Measurements from ENCODE around the gene ARL4A.
"Not testable (repeated sequence)": the region's sequence is repeated elsewhere in the genome, so short reads cannot be mapped to it uniquely, and the experiment has no call there.

ARL4A gene

DNA sequence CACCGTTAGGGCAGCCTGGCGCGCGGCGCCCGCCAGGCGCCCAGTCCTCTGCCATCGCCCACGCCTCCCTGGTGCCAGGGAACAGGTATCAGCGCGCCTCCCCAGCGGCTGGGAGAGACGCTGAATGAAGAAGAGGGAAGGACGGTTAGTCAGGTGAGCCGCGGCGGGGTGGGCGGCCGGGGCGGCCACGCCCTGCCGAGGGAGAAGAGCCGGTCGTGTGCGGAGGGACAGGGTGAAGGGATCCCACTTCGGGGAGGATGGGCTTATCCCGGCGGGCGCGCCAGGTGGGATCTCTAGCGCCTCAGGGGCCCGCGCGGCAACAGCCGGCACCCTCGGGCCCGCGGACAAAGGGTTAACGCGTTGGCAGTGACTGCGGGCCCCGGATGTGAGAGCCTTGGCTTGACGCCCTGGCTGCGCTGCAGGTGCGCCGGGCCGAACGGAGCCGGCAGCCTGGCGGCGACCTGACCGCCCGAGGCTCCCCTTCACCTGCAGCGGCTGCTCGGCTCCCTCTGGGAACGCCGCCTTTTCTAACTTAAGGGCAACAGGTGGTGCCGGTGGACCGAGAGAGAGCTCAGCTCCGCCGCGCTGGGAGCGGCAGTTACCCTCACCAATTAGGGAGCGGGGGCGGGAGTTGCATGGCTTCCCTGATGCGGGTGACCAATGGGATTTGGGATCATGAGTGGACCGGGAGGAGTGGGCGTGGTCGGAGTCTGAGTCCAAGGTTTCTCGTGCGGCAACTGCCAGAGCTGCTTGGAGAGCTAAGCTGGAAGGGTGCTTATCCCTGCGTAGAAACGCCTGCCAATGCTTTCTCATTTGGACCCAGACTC is at the start of gene ARL4A:
TSS of gene ARL4A (plus strand) at position 743 of the 827 bp plus-strand sequence. CDS start 622 bp downstream, outside the sequence.
- DNase-seq (ENCODE audit: low spot score) = peak; percentile 90

GRCh38 chr7:12637819-12638592 is 49.4 kb upstream of the ARL4A start:
- no peak for DNase-seq (ENCODE audit: low spot score)

- peak; percentile 32 for DNase-seq (ENCODE audit: low spot score)
Measured at GRCh38 chr7:12638851-12639456, 48.5 kb upstream of the ARL4A start.

DNA sequence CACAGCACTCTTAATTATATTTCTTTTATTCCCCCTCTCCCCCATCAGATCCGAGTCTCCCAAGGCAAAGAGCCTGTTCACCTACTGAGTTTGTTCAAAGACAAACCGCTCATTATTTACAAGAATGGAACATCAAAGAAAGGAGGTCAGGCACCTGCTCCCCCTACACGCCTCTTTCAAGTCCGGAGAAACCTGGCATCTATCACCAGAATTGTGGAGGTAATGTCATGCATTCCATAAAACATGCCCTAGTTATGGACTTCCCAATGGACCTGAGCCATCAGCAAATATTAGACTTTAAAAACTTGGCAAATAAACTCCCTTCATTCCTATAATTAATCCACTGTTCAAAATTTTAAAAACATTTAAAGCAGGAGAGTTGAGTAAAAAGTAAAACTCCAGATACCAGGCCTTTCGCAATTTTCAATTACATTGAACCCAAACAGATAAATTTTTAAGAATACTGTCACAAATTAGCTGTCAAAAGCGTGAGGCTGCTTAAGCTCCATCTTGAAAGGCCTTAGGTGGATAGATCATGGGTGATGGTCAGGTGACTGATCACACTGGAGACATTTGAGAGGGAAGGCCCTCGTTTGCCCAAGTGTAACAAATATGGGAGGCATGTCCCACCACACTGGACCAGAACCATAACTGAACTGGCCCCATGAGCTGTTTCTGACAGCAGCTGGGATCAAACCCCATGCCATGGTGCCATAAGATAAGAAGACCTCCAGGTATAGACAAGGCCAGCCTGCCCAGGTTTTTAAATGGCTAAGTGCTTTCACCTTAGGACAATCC is 46.9 kb upstream of the ARL4A start:
- DNase-seq (ENCODE audit: low spot score) = no peak

GRCh38 chr7:12641196-12641595 is 46.2 kb upstream of the ARL4A start:
- no peak for DNase-seq (ENCODE audit: low spot score)

GRCh38 chr7:12642508-12642907 is 44.9 kb upstream of the ARL4A start:
- no peak for DNase-seq (ENCODE audit: low spot score)

DNA sequence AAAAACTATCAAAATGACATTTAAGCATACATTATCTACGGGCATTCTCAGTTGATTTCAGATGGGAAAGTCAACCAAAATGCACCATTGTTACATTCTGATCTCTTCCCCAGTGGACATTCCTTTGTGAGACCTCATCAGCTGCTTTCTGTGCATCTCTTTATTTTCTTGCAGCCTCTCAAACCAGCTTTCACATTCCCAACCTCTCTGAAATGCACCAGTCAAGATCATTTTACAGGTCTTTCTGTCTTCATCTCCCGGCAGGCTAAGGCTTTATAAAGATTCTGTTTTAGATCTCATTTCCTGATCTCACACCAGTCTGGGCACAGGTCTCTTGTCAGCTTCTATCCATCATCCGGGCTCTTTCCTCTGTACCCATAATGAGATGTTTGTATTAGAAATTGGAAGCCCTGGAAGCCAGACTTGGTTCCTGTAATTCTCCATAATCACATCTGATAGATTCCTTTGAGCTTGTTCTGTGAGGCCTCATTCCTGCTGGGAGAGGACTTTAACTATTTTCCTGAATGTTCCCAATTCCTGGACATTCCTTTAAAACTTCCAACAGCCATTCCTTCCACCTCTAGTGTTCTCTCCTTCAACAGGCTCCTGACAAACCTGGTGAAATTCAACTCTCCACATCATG is 44.3 kb upstream of the ARL4A start:
- DNase-seq (ENCODE audit: low spot score) = no peak

DNA sequence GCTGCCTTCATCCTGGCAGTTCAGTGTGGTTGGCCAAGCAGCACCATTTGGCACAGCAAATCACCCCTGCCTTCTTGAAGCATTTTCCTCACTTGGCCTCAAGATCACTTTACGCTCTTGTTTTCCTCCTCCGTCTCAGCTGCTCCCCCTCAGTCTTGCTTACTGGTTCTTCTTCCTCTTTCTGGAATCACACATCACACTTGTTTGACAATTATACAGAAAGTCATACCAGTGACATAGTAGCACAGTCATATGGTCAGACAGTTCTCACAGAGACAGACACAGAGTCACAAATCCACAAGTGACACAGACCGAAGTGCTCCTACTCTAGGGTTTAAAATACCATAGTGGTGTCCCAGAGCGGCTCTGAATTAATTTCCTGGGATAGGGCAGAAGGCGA is 43.8 kb upstream of the ARL4A start:
- no peak for DNase-seq (ENCODE audit: low spot score)

GRCh38 chr7:12645212-12645611 is 42.2 kb upstream of the ARL4A start:
- DNase-seq (ENCODE audit: low spot score) = not testable (repeated sequence)

GRCh38 chr7:12646139-12646538 is 41.3 kb upstream of the ARL4A start:
- no peak for DNase-seq (ENCODE audit: low spot score)

DNA sequence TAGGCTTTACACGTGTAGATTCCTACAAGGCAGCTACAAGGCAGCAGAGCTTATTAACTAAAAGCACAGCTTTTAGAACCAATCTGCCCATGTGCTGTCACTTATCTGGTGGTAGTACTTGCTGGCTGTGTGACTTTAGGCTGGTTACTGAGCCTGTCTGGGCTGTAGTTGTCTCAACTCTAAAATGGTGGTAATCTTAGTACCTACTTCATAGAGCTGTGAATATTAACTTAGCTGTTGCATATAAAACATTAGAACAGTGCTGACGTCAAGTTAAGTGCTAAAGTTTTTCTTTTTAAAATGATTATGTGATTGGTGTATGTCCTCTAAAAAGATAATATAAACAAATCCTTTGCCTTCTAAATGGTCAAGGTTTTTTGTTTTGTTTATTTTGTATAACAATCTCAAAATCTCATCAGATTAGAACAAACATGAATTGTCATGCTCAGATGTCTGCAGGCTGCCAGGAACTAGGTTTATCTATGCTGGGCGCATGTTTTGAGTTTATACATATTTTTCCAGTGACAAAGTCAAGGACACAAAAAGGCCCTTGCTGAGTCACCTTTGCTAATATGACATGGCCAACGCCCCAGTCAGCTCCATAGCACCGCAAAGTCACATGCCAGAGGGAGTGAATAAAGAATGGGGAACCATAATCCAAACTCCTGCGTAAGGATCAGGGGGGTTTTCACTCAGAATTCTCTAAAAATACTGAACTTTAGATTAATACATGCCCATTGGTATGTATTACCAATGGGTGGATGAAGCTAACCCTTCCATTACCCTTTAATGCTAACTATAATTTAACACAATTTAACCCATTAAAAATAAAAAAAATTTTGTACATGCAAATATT is 39.8 kb upstream of the ARL4A start:
- DNase-seq (ENCODE audit: low spot score) = no peak

- no peak for DNase-seq (ENCODE audit: low spot score)
Measured at GRCh38 chr7:12648704-12649261, 38.6 kb upstream of the ARL4A start.

GRCh38 chr7:12649348-12649747 is 38.1 kb upstream of the ARL4A start:
- no peak for DNase-seq (ENCODE audit: low spot score)

- DNase-seq (ENCODE audit: low spot score) = no peak
Measured at GRCh38 chr7:12650080-12650479, 37.4 kb upstream of the ARL4A start.

GRCh38 chr7:12653110-12653509 is 34.3 kb upstream of the ARL4A start:
- DNase-seq (ENCODE audit: low spot score) = no peak

DNA sequence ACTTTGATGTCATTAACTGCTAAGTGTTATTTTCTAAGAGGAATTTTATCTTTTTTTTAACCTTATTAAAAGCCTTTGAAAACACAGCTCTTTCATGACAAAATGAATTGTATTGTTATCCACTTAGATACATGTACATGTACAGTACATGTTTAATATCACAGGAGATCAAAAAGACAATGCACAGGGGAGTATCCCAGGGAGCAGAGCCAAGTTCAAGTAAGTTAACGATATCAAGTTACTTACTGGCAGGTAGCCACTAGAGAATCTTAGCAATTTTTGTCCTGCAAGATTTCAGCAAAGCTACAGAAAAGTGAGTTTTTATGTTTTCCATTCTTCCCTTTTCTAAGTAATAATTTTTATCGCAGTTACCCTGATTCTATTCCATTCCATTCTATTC is 33.9 kb upstream of the ARL4A start:
- DNase-seq (ENCODE audit: low spot score) = no peak

GRCh38 chr7:12655161-12655560 is 32.3 kb upstream of the ARL4A start:
- no peak for DNase-seq (ENCODE audit: low spot score)

- DNase-seq (ENCODE audit: low spot score) = not testable (repeated sequence)
Measured at GRCh38 chr7:12660423-12660822, 27.0 kb upstream of the ARL4A start.

GRCh38 chr7:12660986-12661385 is 26.4 kb upstream of the ARL4A start:
- not testable (repeated sequence) for DNase-seq (ENCODE audit: low spot score)

GRCh38 chr7:12661581-12661980 is 25.9 kb upstream of the ARL4A start:
- DNase-seq (ENCODE audit: low spot score) = no peak

All from CD4-positive, alpha-beta T cell treated with Interleukin-6 at 100 ng/mL for 8 hours (primary cell).